Gastroesophageal sphincter (tissue), 3 donors: ENCODE results near the gene MSANTD2.

ENCODE experiments used
- CTCF ChIP-seq, 4 experiments: fragments of 200-600 bp in 2 of 4; fragments of 450-650 bp in 2 of 4; sonication (generic) in 1 of 4; IDR thresholded peaks; one replicate each; pipeline ENCODE4 v1.5.1; 2017 to 2019; ENCODE audit warnings: antibody characterized with exemption in 4 of 4, mild to moderate bottlenecking in 2 of 4, moderate library complexity in 2 of 4
- EP300 ChIP-seq: sonication (generic); formaldehyde crosslinking; IDR thresholded peaks from one replicate; pipeline ENCODE4 v1.6.1; 2017; ENCODE audit warnings: antibody characterized with exemption, mild to moderate bottlenecking
- POLR2A ChIP-seq, 2 donors: fragments of 450-650 bp; IDR thresholded peaks; one replicate each; pipeline ENCODE4 v1.6.1; 2017; ENCODE audit warnings: antibody characterized with exemption in 2 of 2, mild to moderate bottlenecking in 2 of 2, moderate library complexity in 1 of 2
- POLR2AphosphoS5 ChIP-seq: sonication (generic); formaldehyde crosslinking; IDR thresholded peaks from one replicate; pipeline ENCODE4 v1.6.1; 2017; ENCODE audit warnings: antibody characterized with exemption

GRCh38 chr11:124776865-124777645 is 23.2 kb downstream of the MSANTD2 start:
- no peak for TF ChIP-seq POLR2A (IDR thresholded peaks at IDR 0.05)
- TF ChIP-seq CTCF (IDR thresholded peaks at IDR 0.05): no peak
- no peak for TF ChIP-seq POLR2AphosphoS5
- no peak for TF ChIP-seq EP300
